SK-N-SH (cell line): ENCODE results near the gene BMP7. TPM values are rescaled to one million over a fixed set of nuclear protein-coding genes. Genes with fewer than 3 reads are reported as not detected.

Source experiments
- CTCF ChIA-PET: fragments of 300-600, 350-600 bp; formaldehyde crosslinking; extraction: SDS; loops from one replicate; lab custom pipeline; 2021; lab: Yijun Ruan, JAX
- POLR2A ChIA-PET: fragments of 350-600 bp; sonication (Branson Sonifier 250); formaldehyde crosslinking; extraction: SDS; loops from one replicate; lab custom pipeline; 2020; ENCODE audit warnings: antibody characterized with exemption, inconsistent platforms; lab: Yijun Ruan, JAX
- DNase-seq: peaks from one replicate; pipeline ENCODE4 v3.0.0; 2012
- H2AFZ ChIP-seq: fragments of 200-600 bp; sonication (generic); 2 replicates; pipeline ENCODE4 v1.8.1; 2016; ENCODE audit warnings: antibody characterized with exemption, mild to moderate bottlenecking, low read depth
- H3F3A ChIP-seq: fragments of 200-600 bp; sonication (generic); replicated peaks from 2 replicates; pipeline ENCODE3; 2016; ENCODE audit warnings: antibody characterized with exemption, mild to moderate bottlenecking; ENCODE audit not compliant: insufficient read depth
- H3K27ac ChIP-seq, 2 experiments: fragments of 200-500 bp in 1 of 2; fragments of 200-600 bp in 1 of 2; sonication (Bioruptor generic) in 1 of 2; sonication (generic), shearing (Covaris generic) in 1 of 2; 2 replicates each; pipeline versions ENCODE4 v1.5.1 to v1.6.1; 2014 to 2016; ENCODE audit warnings: low read depth in 2 of 2, inconsistent platforms in 1 of 2, low read length in 1 of 2, mild to moderate bottlenecking in 1 of 2, mixed read lengths in 1 of 2
- H3K27me3 ChIP-seq: fragments of 200-600 bp; sonication (generic), shearing (Covaris generic); 2 replicates; pipeline ENCODE4 v1.6.1; 2016; ENCODE audit warnings: mixed run types; ENCODE audit not compliant: insufficient read depth
- H3K36me3 ChIP-seq, 2 experiments: fragments of 200-500 bp in 1 of 2; fragments of 200-600 bp in 1 of 2; sonication (Bioruptor generic) in 1 of 2; sonication (generic) in 1 of 2; replicated peaks in 1 of 2; 2 replicates each; pipeline versions ENCODE3 to v1.5.1; 2014 to 2016; ENCODE audit warnings: low read length in 1 of 2, mild to moderate bottlenecking in 1 of 2; ENCODE audit not compliant: insufficient read depth in 2 of 2, control insufficient read depth in 1 of 2
- H3K4me1 ChIP-seq, 2 experiments: fragments of 200-500 bp in 1 of 2; fragments of 200-600 bp in 1 of 2; sonication (Bioruptor generic) in 1 of 2; sonication (generic), shearing (Covaris generic) in 1 of 2; 2 replicates each; pipeline versions ENCODE4 v1.5.1 to v1.6.1; 2014 to 2016; ENCODE audit warnings: low read depth in 1 of 2, low read length in 1 of 2, mixed run types in 1 of 2; ENCODE audit not compliant: insufficient read depth in 2 of 2, control insufficient read depth in 1 of 2
- H3K4me2 ChIP-seq: fragments of 200-600 bp; sonication (generic), shearing (Covaris generic); 2 replicates; pipeline ENCODE4 v1.6.1; 2017; ENCODE audit warnings: mixed run types
- H3K4me3 ChIP-seq, 2 experiments: fragments of 200-500 bp in 1 of 2; fragments of 200-600 bp in 1 of 2; sonication (Bioruptor generic) in 1 of 2; sonication (generic), shearing (Covaris generic) in 1 of 2; 2 replicates each; pipeline versions ENCODE4 v1.5.1 to v1.8.1; 2014 to 2016; ENCODE audit warnings: low read depth in 2 of 2, inconsistent platforms in 1 of 2, low read length in 1 of 2, mild to moderate bottlenecking in 1 of 2, mixed read lengths in 1 of 2, moderate library complexity in 1 of 2
- H3K79me2 ChIP-seq: fragments of 200-600 bp; sonication (generic); 2 replicates; pipeline ENCODE4 v1.8.1; 2017; ENCODE audit warnings: mild to moderate bottlenecking; ENCODE audit not compliant: insufficient read depth
- H3K9ac ChIP-seq: fragments of 200-600 bp; sonication (generic); 2 replicates; pipeline ENCODE4 v1.6.1; 2017; ENCODE audit warnings: mixed run types
- H3K9me2 ChIP-seq: fragments of 200-600 bp; sonication (generic); 2 replicates; pipeline ENCODE4 v1.6.1; 2017; ENCODE audit warnings: mixed run types
- H3K9me3 ChIP-seq: fragments of 200-600 bp; sonication (generic); 2 replicates; pipeline ENCODE4 v1.6.1; 2017; ENCODE audit warnings: mixed run types, mild to moderate bottlenecking, moderate library complexity
- H4K20me1 ChIP-seq: fragments of 200-600 bp; sonication (generic); 2 replicates; pipeline ENCODE4 v1.6.1; 2017; ENCODE audit warnings: mild to moderate bottlenecking, mixed run types; ENCODE audit not compliant: insufficient read depth
- IRF3 ChIP-seq: fragments of 150-350 bp; IDR thresholded peaks from 2 replicates; pipeline ENCODE4 v1.6.1; 2016; ENCODE audit warnings: mild to moderate bottlenecking, low read depth, low read length
- MEF2A ChIP-seq: IDR thresholded peaks from 2 replicates; pipeline ENCODE4 v1.4.0; 2012; ENCODE audit warnings: low read depth, borderline replicate concordance
- MXI1 ChIP-seq: IDR thresholded peaks from 2 replicates; pipeline ENCODE4 v1.6.1; 2012; ENCODE audit warnings: mild to moderate bottlenecking, low read depth, low read length, improper control_type of control experiment
- RCOR1 ChIP-seq: fragments of 150-350 bp; IDR thresholded peaks from 2 replicates; pipeline ENCODE4 v1.6.1; 2017; ENCODE audit warnings: antibody characterized with exemption, low read length
- REST ChIP-seq: IDR thresholded peaks from 2 replicates; pipeline ENCODE4 v1.6.1; 2012; ENCODE audit warnings: mild to moderate bottlenecking, low read depth, low read length, moderate library complexity
- RXRA ChIP-seq: IDR thresholded peaks from 2 replicates; pipeline ENCODE4 v1.4.0; 2012; ENCODE audit warnings: low read depth, mild to moderate bottlenecking, borderline replicate concordance
- SIN3A ChIP-seq: IDR thresholded peaks from 2 replicates; pipeline ENCODE4 v1.6.1; 2012; ENCODE audit warnings: low read depth, mild to moderate bottlenecking, low read length, moderate library complexity, borderline replicate concordance
- TAF1 ChIP-seq: IDR thresholded peaks from 2 replicates; pipeline ENCODE4 v1.6.1; 2012; ENCODE audit warnings: low read depth, mild to moderate bottlenecking, low read length, moderate library complexity, borderline replicate concordance
- TEAD4 ChIP-seq: IDR thresholded peaks from 2 replicates; pipeline ENCODE4 v1.4.0; 2012; ENCODE audit warnings: mild to moderate bottlenecking, borderline replicate concordance; ENCODE audit not compliant: insufficient read depth
- YY1 ChIP-seq: IDR thresholded peaks from 2 replicates; pipeline ENCODE4 v1.4.0; 2012; ENCODE audit warnings: low read depth, mild to moderate bottlenecking
- WGBS: methylation state at CpG from one replicate; pipeline ENCODE4 v1.1.6; 2017; ENCODE audit warnings: low lambda C conversion rate; 5-methylcytosine and 5-hydroxymethylcytosine counted together
- polyA plus RNA-seq, 3 experiments: library from polyadenylated mRNA; depleted of rRNA; stranded (reverse); fragments of >200 nt; gene quantifications; 2 replicates each; pipeline ENCODE4 v1.2.3, GENCODE V29; 2012
- TF ChIP-seq, protein P1 (sequence below): IDR thresholded peaks from 2 replicates; pipeline ENCODE4; 2012

The BMP7 gene
- polyA plus RNA-seq, 1 of the 3 experiments (the other 2 are of a cell fraction), result not detected

- TF ChIP-seq, protein P1, sequence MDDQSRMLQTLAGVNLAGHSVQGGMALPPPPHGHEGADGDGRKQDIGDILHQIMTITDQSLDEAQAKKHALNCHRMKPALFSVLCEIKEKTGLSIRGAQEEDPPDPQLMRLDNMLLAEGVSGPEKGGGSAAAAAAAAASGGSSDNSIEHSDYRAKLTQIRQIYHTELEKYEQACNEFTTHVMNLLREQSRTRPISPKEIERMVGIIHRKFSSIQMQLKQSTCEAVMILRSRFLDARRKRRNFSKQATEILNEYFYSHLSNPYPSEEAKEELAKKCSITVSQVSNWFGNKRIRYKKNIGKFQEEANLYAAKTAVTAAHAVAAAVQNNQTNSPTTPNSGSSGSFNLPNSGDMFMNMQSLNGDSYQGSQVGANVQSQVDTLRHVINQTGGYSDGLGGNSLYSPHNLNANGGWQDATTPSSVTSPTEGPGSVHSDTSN, result no peak
- no peak for TF ChIP-seq TAF1
- TF ChIP-seq SIN3A, result no peak
- no peak for TF ChIP-seq REST
- no peak for TF ChIP-seq RCOR1
- no peak for TF ChIP-seq MXI1
- TF ChIP-seq TEAD4, result no peak
- no peak for TF ChIP-seq RXRA
- no peak for TF ChIP-seq IRF3
- TF ChIP-seq, all 33 proteins: peak for 0
Observed at GRCh38 chr20:57263801-57264792, 2.3 kb downstream of the BMP7 start (continued).

DNA sequence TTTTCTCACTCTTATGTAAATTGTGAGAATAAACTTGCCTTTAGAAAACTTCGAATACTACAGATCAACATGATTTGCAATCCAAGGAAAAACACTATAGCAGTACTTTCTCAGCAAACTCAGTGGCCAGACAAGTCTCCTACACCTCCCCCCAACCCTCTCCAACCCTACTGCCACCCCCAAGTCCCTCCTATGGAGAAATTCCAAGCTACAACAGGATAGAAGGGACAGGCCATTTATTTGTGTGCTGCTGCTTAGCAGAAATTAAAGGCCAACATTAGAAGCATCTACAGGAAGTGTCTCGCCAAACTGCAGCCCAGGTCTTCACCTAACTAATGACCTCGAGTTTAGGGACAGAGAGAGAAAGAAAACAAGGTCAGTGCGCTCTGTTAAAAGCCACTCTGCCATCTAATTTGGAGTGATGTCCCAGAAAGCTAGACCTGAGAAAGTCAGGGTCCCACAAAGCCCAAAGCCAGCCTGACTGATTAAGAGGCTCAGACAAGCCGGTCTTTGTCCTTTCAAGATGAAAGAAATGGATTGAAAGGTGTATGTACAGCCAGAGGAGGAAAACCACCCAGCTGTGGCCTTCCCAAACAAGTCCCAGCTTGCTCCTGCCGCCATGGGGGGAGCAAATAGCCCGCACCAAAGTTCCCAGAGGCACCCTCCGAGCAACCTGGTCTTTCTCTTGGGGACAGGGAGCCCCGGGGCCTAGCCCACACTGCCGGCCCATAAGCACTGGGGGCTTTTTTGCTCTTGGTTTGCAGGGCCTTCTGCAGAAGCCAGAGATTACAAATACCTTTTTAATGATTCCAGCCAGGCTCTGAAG, 3.4 kb downstream of the BMP7 start:
- H3F3A ChIP-seq, result no peaks in the 10 kb centered on the region
- H3K27me3 ChIP-seq, result peaks cover 14% of the 10 kb centered on the region
- TF ChIP-seq YY1 (no peak), MEF2A (peak; percentile 1; the same call in 1 of the 2 replicates)
- H2AFZ ChIP-seq, result no peak overlapping the region
- H3K4me3 ChIP-seq, result no peak overlapping the region
- WGBS, result 44% methylated on average over 7 of the region's 10 CpGs
- no peak for DNase-seq
- H3K9me3 ChIP-seq, result no peaks in the 10 kb centered on the region
- peaks cover 4 to 35% of the 10 kb centered on the region in 2 experiments; a peak in 3 of 4 replicates for H3K4me1 ChIP-seq
- H4K20me1 ChIP-seq, result no peaks in the 10 kb centered on the region
- H3K36me3 ChIP-seq, result no peaks in the 10 kb centered on the region
- H3K79me2 ChIP-seq, result no peaks in the 10 kb centered on the region
- H3K9ac ChIP-seq, result no peak overlapping the region
- H3K27ac ChIP-seq, result no peak overlapping the region
- ChIA-PET POLR2A (no interaction called here), CTCF (interaction anchor here (1.2 to 2.6 kb wide), 3 partner anchors 18 to 73 kb away, joined by 3 to 9 read pairs (median 4); no protein-coding TSS in a partner anchor)
- no peaks in the 10 kb centered on the region for H3K9me2 ChIP-seq
- H3K4me2 ChIP-seq, result no peak overlapping the region
